HFFc6 (cell line): ENCODE results near the gene FYN. TPM values are rescaled to one million over a fixed set of nuclear protein-coding genes. Genes with fewer than 3 reads are reported as not detected.

Source experiments
- DNase-seq: peaks from one replicate; pipeline ENCODE4 v3.0.0-alpha.2; 2018
- H3K27ac Mint-ChIP-seq: 2 replicates; pipeline ENCODE4 v1.8.0; 2020; ENCODE audit warnings: mild to moderate bottlenecking, mixed read lengths
- H3K27me3 Mint-ChIP-seq: 2 replicates; pipeline ENCODE4 v1.8.0; 2021; ENCODE audit warnings: mild to moderate bottlenecking, moderate library complexity, mixed read lengths; ENCODE audit not compliant: insufficient read depth
- H3K36me3 Mint-ChIP-seq: 2 replicates; pipeline ENCODE4 v1.8.0; 2021; ENCODE audit warnings: low read depth, mixed read lengths
- H3K4me1 Mint-ChIP-seq: 2 replicates; pipeline ENCODE4 v1.8.0; 2020; ENCODE audit warnings: low read depth, mixed read lengths
- H3K4me3 Mint-ChIP-seq: 2 replicates; pipeline ENCODE4 v1.8.0; 2020; ENCODE audit warnings: mild to moderate bottlenecking, moderate library complexity, mixed read lengths
- H3K9me3 Mint-ChIP-seq: 2 replicates; pipeline ENCODE4 v1.8.0; 2020; ENCODE audit warnings: mild to moderate bottlenecking, mixed read lengths
- CTCF ChIP-seq: fragments of 200-600 bp; sonication (generic); IDR thresholded peaks from 2 replicates; pipeline ENCODE4 v1.5.0; 2021; ENCODE audit warnings: antibody characterized with exemption, mild to moderate bottlenecking
- total RNA-seq, 6 experiments: library from RNA; stranded (reverse); fragmentation: NEBNext Ultra II Directional; extraction: Animal tissue kit (Norgen Biotek cat#: 25700); gene quantifications; 2 replicates in 1 of 6; 3 replicates in 5 of 6; pipeline ENCODE4 v1.2.3, GENCODE V29; 2021

Gene FYN
- total RNA-seq, 6 experiments from 2014 or later = 41.5 to 59.9 (median 49.7) TPM

- peaks cover 44% of the 10 kb centered on the region for H3K4me1 Mint-ChIP-seq
- H3K4me3 Mint-ChIP-seq = no peak overlapping the region
- no peaks in the 10 kb centered on the region for H3K36me3 Mint-ChIP-seq
- no peak overlapping the region for H3K27ac Mint-ChIP-seq
- H3K27me3 Mint-ChIP-seq = peaks cover 3% of the 10 kb centered on the region
- TF ChIP-seq CTCF = no peak
- DNase-seq = no peak
- no peaks in the 10 kb centered on the region for H3K9me3 Mint-ChIP-seq
Observed at GRCh38 chr6:111850295-111850937, 22.8 kb downstream of the FYN start.

GRCh38 chr6:111849298-111849697 lies 24.0 kb downstream of the FYN start:
- peaks cover 3% of the 10 kb centered on the region for H3K27me3 Mint-ChIP-seq
- DNase-seq = no peak

GRCh38 chr6:111848262-111848812 lies 24.9 kb downstream of the FYN start:
- Mint-ChIP-seq H3K27me3 (peaks cover 3% of the 10 kb centered on the region), H3K36me3 (no peaks in the 10 kb centered on the region), H3K9me3 (no peaks in the 10 kb centered on the region), H3K4me1 (peaks cover 53% of the 10 kb centered on the region), H3K27ac (no peak overlapping the region), H3K4me3 (no peak overlapping the region)
- no peak for TF ChIP-seq CTCF
- DNase-seq = no peak

More at GRCh38 chr6:111849298-111849697, 24.0 kb downstream of the FYN start:
- no peaks in the 10 kb centered on the region for H3K36me3 Mint-ChIP-seq
- H3K27ac Mint-ChIP-seq = no peak overlapping the region
- H3K9me3 Mint-ChIP-seq = no peaks in the 10 kb centered on the region
- no peak for TF ChIP-seq CTCF
- H3K4me1 Mint-ChIP-seq = peaks cover 53% of the 10 kb centered on the region
- no peak overlapping the region for H3K4me3 Mint-ChIP-seq

DNA sequence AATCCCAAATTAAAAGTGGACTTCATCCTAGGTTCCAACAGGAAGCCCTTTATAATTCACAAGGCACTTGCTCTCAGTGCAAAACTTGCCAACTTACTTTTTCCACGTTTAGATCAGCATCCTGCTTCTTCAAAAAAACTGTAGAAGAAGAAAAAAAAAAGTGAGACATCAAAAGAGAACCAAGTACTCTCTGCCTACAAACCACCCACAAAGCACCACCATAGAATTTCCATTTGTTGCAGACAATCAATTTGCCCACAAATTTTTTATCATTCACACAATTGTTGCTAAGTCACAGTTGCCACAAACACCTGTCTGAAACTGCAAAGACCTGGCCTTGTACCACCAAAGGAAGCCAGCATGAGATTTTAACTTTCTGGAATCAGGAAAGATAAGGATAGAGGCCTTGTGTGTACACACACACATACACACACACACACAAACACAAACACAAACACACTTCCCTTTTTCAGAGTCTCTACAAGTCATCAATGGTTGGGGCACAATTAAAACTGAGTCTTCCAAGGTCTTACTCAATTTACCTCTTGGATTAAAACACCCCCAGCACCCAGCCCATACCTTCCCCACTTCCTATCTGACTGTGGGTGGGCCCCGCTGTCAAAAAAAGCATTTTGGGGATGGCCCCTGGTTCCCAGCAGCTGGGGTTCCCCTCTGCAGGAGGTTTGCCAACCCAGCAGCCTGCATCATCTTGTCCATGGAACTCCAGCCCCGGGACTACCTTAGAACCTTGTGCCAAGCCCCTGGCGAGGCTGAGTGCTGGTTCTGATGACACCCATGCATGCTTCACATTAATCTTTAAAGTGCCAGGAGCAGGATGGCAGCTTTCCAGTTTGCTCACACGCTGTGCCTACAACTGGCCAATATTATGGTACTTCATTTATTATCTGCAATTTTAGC lies 26.5 kb downstream of the FYN start:
- no peak for DNase-seq
- no peak for TF ChIP-seq CTCF
- peaks cover 37% of the 10 kb centered on the region for H3K4me1 Mint-ChIP-seq
- H3K27ac Mint-ChIP-seq = no peak overlapping the region
- H3K4me3 Mint-ChIP-seq = no peak overlapping the region
- H3K36me3 Mint-ChIP-seq = no peaks in the 10 kb centered on the region
- H3K27me3 Mint-ChIP-seq = peaks cover 3% of the 10 kb centered on the region
- no peaks in the 10 kb centered on the region for H3K9me3 Mint-ChIP-seq

DNA sequence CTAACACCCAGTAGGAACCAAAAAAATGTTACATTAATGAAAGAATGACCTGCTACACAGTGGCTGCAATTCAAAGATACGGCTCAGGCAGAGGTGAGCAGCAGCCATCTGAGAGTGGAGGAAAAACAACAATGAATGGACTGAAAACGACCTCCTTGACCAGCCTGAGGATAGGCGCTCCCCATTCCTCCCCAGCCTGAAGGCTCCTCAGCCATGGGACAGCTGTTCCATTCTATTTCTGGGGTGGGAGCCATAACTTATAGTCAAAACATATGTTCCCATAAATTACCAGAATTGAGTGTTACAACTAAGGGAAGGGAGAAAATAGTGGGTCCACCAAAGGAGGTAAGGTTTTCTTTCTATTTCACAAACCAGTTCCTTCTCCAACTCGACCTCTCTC lies 27.2 kb downstream of the FYN start:
- no peaks in the 10 kb centered on the region for H3K36me3 Mint-ChIP-seq
- H3K27me3 Mint-ChIP-seq = no peaks in the 10 kb centered on the region
- TF ChIP-seq CTCF = no peak
- no peak overlapping the region for H3K27ac Mint-ChIP-seq
- H3K4me1 Mint-ChIP-seq = peaks cover 37% of the 10 kb centered on the region
- no peaks in the 10 kb centered on the region for H3K9me3 Mint-ChIP-seq
- DNase-seq = no peak
- no peak overlapping the region for H3K4me3 Mint-ChIP-seq
